SJSA1 (cell line): ENCODE measurements around the gene LAMA1. TPM values are rescaled to one million over a fixed set of nuclear protein-coding genes. Genes with fewer than 3 reads are reported as not detected.

Experiments
- DNase-seq, 2 experiments: peaks; one replicate each; pipeline ENCODE4 v3.0.0-alpha.2; 2015 to 2020; ENCODE audit warnings: low spot score in 2 of 2, low read depth in 1 of 2
- H3K27ac ChIP-seq: fragments of 250-450 bp; sonication (Bioruptor Pico); 2 replicates; pipeline ENCODE4 v1.5.1; 2020; ENCODE audit warnings: mild to moderate bottlenecking, moderate library complexity
- H3K27me3 ChIP-seq: fragments of 250-450 bp; sonication (Bioruptor Pico); replicated peaks from 2 replicates; pipeline ENCODE4 v1.5.1; 2020; ENCODE audit warnings: mild to moderate bottlenecking, moderate library complexity
- H3K36me3 ChIP-seq: fragments of 250-450 bp; sonication (Bioruptor Pico); 2 replicates; pipeline ENCODE4 v1.5.1; 2020; ENCODE audit warnings: mild to moderate bottlenecking
- H3K4me1 ChIP-seq: fragments of 250-450 bp; sonication (Bioruptor Pico); replicated peaks from 2 replicates; pipeline ENCODE4 v1.6.1; 2021; ENCODE audit warnings: mild to moderate bottlenecking
- H3K4me3 ChIP-seq: fragments of 250-450 bp; sonication (Bioruptor Pico); 2 replicates; pipeline ENCODE4 v1.5.1; 2020; ENCODE audit warnings: mild to moderate bottlenecking
- H3K9me3 ChIP-seq: fragments of 250-450 bp; sonication (Bioruptor Pico); replicated peaks from 2 replicates; pipeline ENCODE4 v1.5.1; 2020; ENCODE audit warnings: mild to moderate bottlenecking
- total RNA-seq: library from RNA; depleted of rRNA; stranded (reverse); fragments of >200 nt; shearing (Covaris generic); gene quantifications from 2 replicates; pipeline ENCODE4 v1.2.3, GENCODE V29; 2014

LAMA1 gene
- total RNA-seq, 1 experiment from 2014 or later, result 6.4 TPM

DNA sequence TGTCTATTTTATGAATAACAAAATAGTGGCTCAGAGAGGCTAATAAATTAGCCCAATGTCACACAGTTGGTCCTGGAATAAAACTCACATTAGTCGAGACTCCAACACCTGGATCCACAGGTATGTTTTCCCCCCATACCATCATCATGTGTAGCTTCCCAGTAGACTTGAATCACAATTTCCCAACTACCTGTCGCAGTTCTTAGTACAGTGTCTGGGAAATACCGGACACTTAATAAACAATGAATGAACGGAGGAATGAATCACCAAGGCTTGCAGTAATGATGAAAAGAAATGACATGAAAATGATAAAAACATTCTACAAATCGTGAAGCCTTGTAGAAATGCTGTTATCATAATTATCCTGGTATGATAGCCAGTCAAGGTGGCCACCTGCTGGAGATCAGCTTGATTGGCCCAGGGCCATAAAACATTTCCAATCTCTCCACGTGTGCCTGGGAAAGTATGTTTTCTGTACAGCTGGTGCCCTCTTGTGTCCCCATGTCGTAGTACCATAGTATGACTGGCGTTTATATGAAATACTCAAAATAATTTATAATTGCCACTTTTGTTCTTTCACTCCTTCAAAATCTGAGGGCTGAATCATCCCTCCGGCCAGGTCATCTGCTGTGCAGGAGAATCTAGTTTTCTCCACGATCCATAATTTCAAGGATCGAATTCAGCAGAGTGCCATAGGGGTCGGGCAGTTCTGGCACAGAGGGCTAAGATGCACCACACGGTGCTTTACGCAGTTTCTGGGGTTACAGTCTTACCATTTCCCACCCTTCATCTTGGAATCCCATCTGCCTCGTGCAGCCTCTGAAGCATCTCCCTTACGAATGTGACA is 95.4 kb downstream of the LAMA1 start:
- H3K27ac ChIP-seq, result no peak overlapping the region
- H3K36me3 ChIP-seq, result no peaks in the 10 kb centered on the region
- DNase-seq, result peak in 1 of 2 experiments; percentile 13
- H3K27me3 ChIP-seq, result 0 out of 2 replicates have a peak, but pooled peaks cover 3% of the 10 kb centered on the region
- H3K4me3 ChIP-seq, result no peak overlapping the region
- no peaks in the 10 kb centered on the region for H3K9me3 ChIP-seq
- no peaks in the 10 kb centered on the region for H3K4me1 ChIP-seq

DNA sequence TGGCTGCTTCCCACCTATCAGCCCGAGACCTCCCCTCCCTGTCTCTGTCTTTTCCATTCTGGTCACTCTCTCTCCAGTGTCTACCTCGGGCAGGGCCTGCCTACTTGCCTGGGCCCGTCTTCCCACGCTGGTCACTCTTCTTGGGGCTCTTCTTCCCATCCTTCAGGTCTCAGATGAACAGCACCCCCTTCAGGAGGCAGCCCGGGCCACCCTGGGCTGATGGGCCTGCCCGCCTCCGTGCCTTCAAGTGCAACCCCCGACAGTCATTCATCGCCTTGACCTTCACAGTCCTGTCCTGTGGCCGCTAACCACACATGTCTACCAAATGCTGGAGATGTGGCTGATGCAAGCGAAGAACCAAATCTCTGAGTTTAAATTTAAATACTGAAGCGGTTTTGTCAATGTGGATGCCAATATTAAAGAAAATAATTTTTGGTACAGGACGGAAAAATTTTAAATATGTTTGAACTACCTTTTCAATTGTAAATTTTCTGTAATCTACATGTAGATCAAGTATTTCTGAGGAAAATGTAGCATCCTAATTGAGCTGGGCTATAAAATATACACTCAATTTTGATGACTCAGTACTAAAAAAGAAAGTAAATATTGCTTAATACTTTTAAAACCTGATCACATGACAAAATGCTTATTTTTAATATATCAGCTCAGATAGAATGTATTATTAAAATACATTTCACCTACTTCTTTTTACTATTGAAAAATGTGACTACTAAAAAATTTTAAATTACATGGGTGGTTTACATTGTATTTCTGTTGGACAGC is 96.4 kb downstream of the LAMA1 start:
- no peak for DNase-seq
- H3K36me3 ChIP-seq, result no peaks in the 10 kb centered on the region
- no peak overlapping the region for H3K4me3 ChIP-seq
- H3K9me3 ChIP-seq, result no peaks in the 10 kb centered on the region
- 0 out of 2 replicates have a peak, but pooled peaks cover 3% of the 10 kb centered on the region for H3K27me3 ChIP-seq
- H3K27ac ChIP-seq, result no peak overlapping the region
- no peaks in the 10 kb centered on the region for H3K4me1 ChIP-seq

DNA sequence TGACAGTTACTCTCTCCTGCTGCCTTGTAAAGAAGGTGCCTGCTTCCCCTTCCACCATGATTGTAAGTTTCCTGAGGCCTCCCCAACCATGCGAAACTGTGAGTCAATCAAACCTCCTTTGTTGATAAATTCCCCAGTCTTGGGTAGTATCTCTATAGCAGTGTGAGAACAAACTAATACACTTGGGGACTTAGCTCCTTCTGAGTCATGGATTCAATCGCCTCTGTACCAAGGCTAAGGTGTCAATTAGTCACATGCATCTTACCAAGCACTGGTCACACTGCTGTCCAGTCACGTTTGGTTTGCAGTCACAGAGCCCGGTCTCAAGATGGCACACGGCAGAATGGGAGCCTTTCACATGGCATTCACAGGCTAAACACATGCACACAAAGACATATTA is 100.6 kb downstream of the LAMA1 start:
- H3K27me3 ChIP-seq, result 0 out of 2 replicates have a peak, but pooled peaks cover 2% of the 10 kb centered on the region
- H3K27ac ChIP-seq, result no peak overlapping the region
- no peak overlapping the region for H3K4me3 ChIP-seq
- DNase-seq, result no peak
- no peaks in the 10 kb centered on the region for H3K9me3 ChIP-seq
- H3K36me3 ChIP-seq, result no peaks in the 10 kb centered on the region
- H3K4me1 ChIP-seq, result no peaks in the 10 kb centered on the region

DNA sequence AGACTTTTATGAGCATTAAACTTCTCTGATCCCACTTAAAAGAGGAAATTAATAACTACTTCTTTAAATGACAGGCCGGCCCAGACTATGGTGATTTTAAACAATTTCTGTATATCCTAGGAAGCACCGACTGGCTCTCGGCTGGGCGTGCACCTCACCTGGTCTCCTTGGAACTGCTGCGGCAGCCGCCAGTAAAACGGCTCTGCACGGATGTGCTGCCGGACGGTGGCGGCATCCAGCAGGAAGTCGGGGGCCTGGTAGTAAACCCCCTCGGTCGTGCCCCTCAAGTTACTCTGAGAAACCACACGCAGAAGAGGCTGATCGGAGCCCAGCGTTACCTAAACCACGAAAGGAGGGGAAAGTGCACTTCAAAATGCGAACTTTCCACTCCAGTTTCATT is 106.5 kb downstream of the LAMA1 start:
- Histone ChIP-seq H3K9me3 (no peaks in the 10 kb centered on the region), H3K27me3 (0 out of 2 replicates have a peak, but pooled peaks cover 3% of the 10 kb centered on the region), H3K4me1 (no peaks in the 10 kb centered on the region), H3K4me3 (no peak overlapping the region), H3K36me3 (no peaks in the 10 kb centered on the region), H3K27ac (no peak overlapping the region)
- no peak for DNase-seq

DNA sequence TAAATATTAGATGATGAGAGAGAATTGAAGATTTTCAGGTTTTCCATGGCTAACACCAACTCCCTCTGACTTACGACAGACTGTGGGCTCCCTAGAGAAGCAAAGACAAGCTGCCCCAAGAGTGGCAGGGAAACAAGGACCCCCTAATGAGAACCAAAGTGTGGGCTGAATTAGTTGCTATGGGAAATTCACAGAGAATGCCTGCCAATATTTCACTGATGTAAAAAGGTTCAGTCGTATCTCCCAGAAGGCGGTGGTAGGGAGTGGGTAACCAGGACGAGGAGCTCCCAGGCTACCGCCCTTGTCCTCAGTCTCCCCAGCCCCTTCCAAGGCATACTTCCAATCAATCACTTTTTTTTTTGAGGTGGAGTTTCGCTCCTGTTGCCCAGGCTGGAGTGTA is 113.6 kb downstream of the LAMA1 start:
- Histone ChIP-seq H3K27me3 (no peaks in the 10 kb centered on the region), H3K9me3 (no peaks in the 10 kb centered on the region), H3K27ac (no peak overlapping the region), H3K4me3 (no peak overlapping the region), H3K36me3 (no peaks in the 10 kb centered on the region), H3K4me1 (no peaks in the 10 kb centered on the region)
- no peak for DNase-seq

DNA sequence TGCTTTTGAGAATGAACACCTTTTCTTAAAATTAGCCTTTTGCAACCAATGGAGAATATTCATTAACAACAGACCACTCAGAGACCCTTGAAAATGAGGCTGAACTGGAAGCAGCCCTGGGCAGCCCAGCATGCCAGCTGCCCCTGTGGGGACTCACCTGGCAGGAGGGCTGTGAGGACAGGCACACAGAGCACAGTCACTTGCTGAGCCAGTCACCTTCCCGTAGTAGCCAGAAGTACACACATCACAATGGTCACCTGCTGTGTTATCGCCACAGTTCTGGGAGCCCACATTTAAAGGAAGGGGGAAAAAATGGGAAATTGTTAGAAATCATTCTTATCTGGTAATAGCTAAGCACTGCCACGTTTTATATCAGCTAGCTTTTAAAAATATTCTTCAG is 115.5 kb downstream of the LAMA1 start:
- Histone ChIP-seq H3K27ac (no peak overlapping the region), H3K27me3 (no peaks in the 10 kb centered on the region), H3K36me3 (no peaks in the 10 kb centered on the region), H3K4me1 (no peaks in the 10 kb centered on the region), H3K4me3 (no peak overlapping the region), H3K9me3 (no peaks in the 10 kb centered on the region)
- DNase-seq, result no peak

DNA sequence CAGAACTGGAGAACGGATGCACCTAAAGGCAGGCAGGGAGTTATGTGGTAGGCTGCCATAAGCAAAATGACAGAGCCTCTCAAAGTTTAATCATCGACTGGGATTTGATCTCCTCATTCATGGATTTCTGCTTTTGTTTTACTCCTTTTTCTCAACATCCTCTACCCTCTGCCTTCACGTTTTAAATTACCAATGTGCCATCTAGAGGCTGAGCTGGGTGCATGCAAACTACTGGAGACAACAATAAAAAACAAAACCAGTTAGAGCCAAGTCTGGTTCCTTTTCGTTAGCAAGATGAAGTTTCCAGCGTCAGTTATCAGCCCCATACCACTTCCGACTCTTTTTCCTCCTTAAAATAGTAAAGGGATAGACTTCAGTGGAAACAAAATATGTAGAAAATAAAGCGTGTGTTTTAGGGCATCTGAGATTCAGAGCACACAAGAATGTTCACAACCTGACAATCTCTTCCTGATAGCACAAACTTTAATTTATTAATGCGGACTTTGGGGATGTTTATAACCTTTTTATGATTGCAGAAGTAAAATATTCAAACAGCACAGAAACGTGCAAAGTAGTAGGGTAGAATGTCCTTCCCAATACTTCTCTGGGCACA is 117.0 kb downstream of the LAMA1 start:
- Histone ChIP-seq H3K27me3 (no peaks in the 10 kb centered on the region), H3K36me3 (no peaks in the 10 kb centered on the region)
- peak in 1 of 2 experiments; percentile 12 for DNase-seq

DNA sequence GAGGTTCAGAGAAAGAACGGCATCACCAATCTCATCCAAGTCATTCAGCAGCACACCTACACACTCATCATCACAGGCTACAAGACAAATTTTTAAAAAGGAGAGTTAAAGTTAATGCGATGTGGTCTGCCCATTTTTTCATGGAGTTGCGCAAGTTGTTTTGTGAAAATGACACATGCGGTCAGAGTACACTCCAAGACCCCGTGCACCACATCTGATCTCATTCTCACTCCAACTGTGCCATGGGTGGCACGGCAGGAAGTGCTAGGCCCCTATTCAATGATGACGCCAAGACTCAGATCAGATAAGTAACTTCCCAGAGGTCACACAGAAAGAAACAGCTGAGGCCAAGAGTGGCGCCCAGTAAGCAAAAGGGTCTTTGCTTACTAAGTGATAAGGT is 119.8 kb downstream of the LAMA1 start:
- H3K27me3 ChIP-seq, result no peaks in the 10 kb centered on the region
- no peak for DNase-seq

More for the DNA sequence above, 117.0 kb downstream of the LAMA1 start:
- H3K27ac ChIP-seq, result no peak overlapping the region
- H3K4me3 ChIP-seq, result no peak overlapping the region
- H3K9me3 ChIP-seq, result no peaks in the 10 kb centered on the region
- no peaks in the 10 kb centered on the region for H3K4me1 ChIP-seq

DNA sequence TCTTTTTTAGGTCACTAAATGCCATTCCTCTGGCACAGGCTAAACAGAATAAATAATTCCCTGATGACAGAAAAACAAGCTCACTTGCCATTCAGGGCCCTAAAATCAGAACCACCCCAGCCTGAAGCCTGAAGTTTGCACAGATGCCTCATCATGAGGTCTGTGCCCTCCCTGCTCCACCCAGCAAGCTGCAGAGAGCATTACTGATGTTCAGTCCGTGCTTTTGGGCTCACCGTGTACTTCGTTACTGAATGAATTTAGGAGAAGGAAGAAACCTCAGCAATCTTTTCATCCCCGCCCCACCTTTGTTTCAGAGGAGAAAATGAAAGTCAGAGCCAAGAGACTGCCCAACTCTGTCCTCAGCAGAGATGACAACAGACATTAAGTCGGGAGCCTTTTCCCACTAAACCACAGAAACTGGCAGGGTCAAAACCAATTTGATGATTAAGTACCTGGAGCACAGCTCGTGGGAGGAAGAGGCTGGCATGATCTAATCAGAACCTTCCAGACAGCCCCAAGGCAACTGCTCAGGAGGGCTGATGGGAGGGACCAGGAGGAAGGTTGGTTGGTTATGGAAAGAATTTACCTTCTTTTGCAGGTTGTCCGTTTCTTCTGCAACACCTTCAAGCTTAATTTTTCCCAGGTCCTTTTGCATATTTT is 122.7 kb downstream of the LAMA1 start:
- no peak overlapping the region for H3K27ac ChIP-seq
- H3K36me3 ChIP-seq, result no peaks in the 10 kb centered on the region
- no peak for DNase-seq
- H3K4me3 ChIP-seq, result no peak overlapping the region
- H3K9me3 ChIP-seq, result no peaks in the 10 kb centered on the region
- H3K4me1 ChIP-seq, result no peaks in the 10 kb centered on the region
- H3K27me3 ChIP-seq, result no peaks in the 10 kb centered on the region

More for the DNA sequence above, 119.8 kb downstream of the LAMA1 start:
- Histone ChIP-seq H3K36me3 (no peaks in the 10 kb centered on the region), H3K4me3 (no peak overlapping the region), H3K4me1 (no peaks in the 10 kb centered on the region), H3K9me3 (no peaks in the 10 kb centered on the region), H3K27ac (no peak overlapping the region)

DNA sequence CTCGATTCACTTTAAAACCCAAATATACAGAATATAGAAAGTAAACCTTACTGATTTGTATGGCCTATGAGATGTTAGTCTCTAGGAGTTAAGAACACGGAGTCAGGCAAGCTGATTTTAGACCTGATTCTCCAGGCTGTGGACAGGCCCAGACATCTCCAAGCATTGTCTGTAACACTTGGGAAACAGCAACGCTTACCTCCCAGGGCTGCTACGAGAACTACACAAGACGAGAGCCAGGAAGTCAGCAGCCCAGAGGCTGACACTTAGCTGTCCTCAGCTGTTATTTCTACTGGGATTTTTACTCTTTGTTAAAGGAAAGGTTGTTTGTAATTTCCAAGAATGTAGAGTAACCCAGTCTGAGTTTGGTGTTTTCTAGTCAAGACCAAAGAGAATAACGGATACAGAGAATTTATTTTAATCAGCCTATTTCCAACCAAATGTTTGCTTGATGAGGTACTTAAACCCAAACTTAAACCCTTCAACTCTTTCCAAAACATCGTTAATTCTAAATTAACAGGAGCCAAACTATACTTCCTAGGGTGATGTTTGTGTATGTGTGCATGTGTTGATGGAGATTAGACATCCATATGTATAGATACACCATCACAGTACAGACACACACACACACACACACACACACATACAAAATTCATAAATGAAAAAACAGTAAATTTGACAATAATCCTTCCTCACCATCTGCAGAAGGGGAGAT is 123.4 kb downstream of the LAMA1 start:
- H3K4me1 ChIP-seq, result no peaks in the 10 kb centered on the region
- no peak for DNase-seq
- H3K27ac ChIP-seq, result no peak overlapping the region
- H3K27me3 ChIP-seq, result no peaks in the 10 kb centered on the region
- H3K4me3 ChIP-seq, result no peak overlapping the region
- H3K9me3 ChIP-seq, result no peaks in the 10 kb centered on the region
- no peaks in the 10 kb centered on the region for H3K36me3 ChIP-seq

DNA sequence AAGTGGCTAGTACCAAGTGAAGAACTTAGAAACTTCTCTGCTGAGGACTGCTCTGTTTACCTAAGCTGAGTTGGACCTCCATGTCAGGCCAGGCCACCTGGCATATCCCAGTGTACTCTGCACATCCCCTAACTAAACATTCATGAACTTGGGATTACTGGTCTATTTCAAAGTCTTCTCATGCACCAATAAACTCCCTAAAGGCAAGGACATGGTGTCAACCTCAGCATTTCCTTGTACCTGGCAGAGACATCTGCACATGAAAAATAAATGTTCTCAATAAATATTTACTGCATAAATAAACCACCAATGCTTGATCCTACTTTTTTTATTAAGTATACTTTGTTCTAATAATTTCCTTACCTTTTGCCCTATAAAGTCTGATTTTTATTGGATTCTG is 124.8 kb downstream of the LAMA1 start:
- Histone ChIP-seq H3K4me3 (no peak overlapping the region), H3K36me3 (no peaks in the 10 kb centered on the region), H3K4me1 (no peaks in the 10 kb centered on the region), H3K27me3 (no peaks in the 10 kb centered on the region), H3K27ac (no peak overlapping the region), H3K9me3 (no peaks in the 10 kb centered on the region)
- no peak for DNase-seq

DNA sequence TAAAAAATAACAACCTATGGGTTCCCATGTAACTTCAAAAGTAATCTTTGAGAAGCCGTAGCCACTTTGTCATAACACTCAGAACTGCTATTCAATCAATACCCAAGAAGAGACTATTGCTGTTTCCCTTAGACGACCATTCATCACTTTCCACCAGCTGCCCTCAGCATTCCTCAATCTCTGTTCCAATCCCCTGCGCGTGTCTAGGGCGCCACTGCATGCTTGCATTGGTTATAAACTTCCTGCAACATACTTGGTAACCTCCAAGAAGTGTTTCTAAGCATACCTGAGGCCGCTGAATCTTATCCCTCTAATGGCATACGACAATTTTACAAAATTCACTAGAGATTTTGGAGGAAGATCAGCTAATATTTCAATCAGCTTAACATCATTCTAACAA is 134.2 kb downstream of the LAMA1 start:
- H3K4me3 ChIP-seq, result no peak overlapping the region
- DNase-seq, result no peak
- no peaks in the 10 kb centered on the region for H3K36me3 ChIP-seq
- no peak overlapping the region for H3K27ac ChIP-seq
- no peaks in the 10 kb centered on the region for H3K27me3 ChIP-seq
- H3K4me1 ChIP-seq, result no peaks in the 10 kb centered on the region
- no peaks in the 10 kb centered on the region for H3K9me3 ChIP-seq

DNA sequence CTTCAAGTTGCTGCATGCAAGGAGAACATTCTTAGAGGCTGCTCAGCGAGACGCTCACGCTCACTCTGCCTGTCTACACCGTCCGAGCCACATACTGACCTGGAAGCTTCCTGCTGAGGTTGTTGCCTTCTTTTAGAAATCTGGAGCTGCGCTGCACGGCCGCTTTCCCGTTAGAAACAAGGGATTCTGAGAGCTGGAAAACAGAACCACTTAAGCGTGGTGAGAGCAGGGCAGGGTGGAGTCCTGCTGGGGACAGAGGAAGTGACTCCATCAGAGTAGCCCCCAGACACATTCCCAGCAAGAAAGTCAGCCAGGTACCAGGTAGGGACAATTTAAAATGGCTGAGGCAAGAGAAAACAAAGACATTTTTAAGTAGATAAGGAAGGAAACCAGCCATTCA is 135.2 kb downstream of the LAMA1 start:
- DNase-seq, result no peak
- Histone ChIP-seq H3K27me3 (no peaks in the 10 kb centered on the region), H3K4me3 (no peak overlapping the region), H3K27ac (no peak overlapping the region), H3K36me3 (no peaks in the 10 kb centered on the region), H3K9me3 (no peaks in the 10 kb centered on the region), H3K4me1 (no peaks in the 10 kb centered on the region)
